Measurements from ENCODE around the gene ADNP2. TPM values are rescaled to one million over a fixed set of nuclear protein-coding genes. Genes with fewer than 3 reads are reported as not detected.
A peak's percentile ranks its signal among the peaks of the same experiment; 100 is the strongest.

The ADNP2 gene
- total RNA-seq, 4 donors from 2014 or later, result 16.5 to 21.8 (median 16.8) TPM

DNA sequence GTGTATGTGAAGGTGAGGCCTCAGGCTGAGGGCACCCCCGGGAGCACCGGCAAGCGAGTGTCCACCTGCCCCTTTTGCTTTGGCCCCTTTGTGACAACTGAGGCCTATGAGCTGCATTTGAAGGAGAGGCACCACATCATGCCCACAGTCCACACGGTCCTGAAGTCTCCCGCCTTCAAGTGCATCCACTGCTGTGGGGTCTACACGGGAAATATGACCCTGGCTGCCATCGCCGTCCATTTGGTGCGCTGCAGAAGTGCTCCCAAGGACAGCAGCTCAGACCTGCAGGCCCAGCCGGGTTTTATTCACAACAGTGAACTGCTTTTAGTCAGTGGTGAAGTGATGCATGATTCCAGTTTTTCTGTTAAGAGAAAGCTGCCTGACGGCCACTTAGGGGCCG lies 28.9 kb downstream of the ADNP2 start:
- DNase-seq (ENCODE audit: low spot score in 2 of 2), result no peak

DNA sequence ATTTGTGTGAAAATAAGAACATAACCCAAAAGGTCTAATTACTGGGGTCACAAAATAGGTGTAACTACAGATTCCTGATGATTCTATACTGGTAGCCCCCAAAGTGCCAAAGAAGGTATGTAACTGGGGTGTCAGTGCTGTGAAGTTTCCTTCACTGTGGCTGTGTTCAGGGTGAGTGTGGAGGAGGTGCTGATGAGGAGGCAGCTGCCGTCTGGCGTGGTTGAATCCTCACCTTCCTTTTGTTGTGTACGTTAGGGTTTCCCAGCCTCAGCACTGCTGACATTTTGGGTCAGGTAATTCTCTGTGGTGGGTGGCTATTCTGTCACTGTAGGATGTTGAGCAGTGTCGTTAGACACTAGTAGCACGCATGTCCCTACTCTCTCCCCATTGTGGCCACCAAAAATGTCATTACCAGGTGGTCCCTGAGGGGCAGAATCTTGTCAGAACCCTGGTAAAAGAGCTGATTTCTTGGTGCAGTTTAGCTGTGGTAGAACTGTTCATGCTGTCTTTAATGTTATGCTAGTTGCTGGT lies 31.5 kb downstream of the ADNP2 start:
- 92 to 94% methylated on average over 5 of the region's 5 CpGs for WGBS, 2 donors
- TF ChIP-seq EP300 (IDR thresholded peaks at IDR 0.05) (no peak), POLR2A (IDR thresholded peaks at IDR 0.05) (no peak)
- TF ChIP-seq, protein P1, sequence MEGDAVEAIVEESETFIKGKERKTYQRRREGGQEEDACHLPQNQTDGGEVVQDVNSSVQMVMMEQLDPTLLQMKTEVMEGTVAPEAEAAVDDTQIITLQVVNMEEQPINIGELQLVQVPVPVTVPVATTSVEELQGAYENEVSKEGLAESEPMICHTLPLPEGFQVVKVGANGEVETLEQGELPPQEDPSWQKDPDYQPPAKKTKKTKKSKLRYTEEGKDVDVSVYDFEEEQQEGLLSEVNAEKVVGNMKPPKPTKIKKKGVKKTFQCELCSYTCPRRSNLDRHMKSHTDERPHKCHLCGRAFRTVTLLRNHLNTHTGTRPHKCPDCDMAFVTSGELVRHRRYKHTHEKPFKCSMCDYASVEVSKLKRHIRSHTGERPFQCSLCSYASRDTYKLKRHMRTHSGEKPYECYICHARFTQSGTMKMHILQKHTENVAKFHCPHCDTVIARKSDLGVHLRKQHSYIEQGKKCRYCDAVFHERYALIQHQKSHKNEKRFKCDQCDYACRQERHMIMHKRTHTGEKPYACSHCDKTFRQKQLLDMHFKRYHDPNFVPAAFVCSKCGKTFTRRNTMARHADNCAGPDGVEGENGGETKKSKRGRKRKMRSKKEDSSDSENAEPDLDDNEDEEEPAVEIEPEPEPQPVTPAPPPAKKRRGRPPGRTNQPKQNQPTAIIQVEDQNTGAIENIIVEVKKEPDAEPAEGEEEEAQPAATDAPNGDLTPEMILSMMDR (IDR thresholded peaks at IDR 0.05), result no peak
- Histone ChIP-seq H3K4me1 (no peaks in the 10 kb centered on the region), H3K36me3 (peaks cover 0 to 44% (median 0%) of the 10 kb centered on the region in 3 donors), H3K9me3 (no peaks in the 10 kb centered on the region), H3K4me3 (no peak overlapping the region), H3K27ac (no peak overlapping the region), H3K27me3 (no peaks in the 10 kb centered on the region)
- no peak for DNase-seq (ENCODE audit: low spot score in 2 of 2)

More for the DNA sequence above, 28.9 kb downstream of the ADNP2 start:
- H3K27ac ChIP-seq, result no peak overlapping the region
- TF ChIP-seq, protein P1 (IDR thresholded peaks at IDR 0.05), result no peak
- TF ChIP-seq EP300 (IDR thresholded peaks at IDR 0.05), result no peak
- TF ChIP-seq POLR2A (IDR thresholded peaks at IDR 0.05), result no peak
- peaks cover 0 to 68% (median 0%) of the 10 kb centered on the region in 3 donors for H3K36me3 ChIP-seq
- no peaks in the 10 kb centered on the region for H3K9me3 ChIP-seq
- WGBS, 2 donors, result 77 to 83% methylated on average over 12 of the region's 12 CpGs
- no peak overlapping the region for H3K4me3 ChIP-seq
- H3K27me3 ChIP-seq, result no peaks in the 10 kb centered on the region
- no peaks in the 10 kb centered on the region for H3K4me1 ChIP-seq

DNA sequence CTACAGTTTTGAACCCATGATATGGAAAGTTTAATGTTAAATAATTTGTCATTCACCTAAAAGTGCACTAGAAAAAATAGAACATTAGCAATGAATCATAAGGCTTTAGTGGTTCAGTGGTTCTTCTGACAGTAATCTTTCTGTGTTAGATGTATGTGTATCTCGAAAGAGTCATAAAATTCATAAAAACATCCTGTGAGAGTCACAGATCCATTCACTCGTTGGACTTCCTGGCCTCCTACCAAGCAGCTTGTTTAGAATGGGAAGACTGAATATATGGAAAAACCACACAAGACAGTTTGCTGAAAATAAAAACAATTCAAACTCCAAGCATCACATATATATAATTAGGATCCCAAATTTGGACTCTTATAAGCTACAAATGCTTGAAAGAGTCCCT lies 34.8 kb downstream of the ADNP2 start:
- peaks cover 0 to 13% (median 0%) of the 10 kb centered on the region in 3 donors for H3K36me3 ChIP-seq
- WGBS, 2 donors, result 22 to 30% methylated on average over 2 of the region's 2 CpGs
- no peak overlapping the region for H3K27ac ChIP-seq
- no peaks in the 10 kb centered on the region for H3K9me3 ChIP-seq
- no peak overlapping the region for H3K4me3 ChIP-seq
- no peak for DNase-seq (ENCODE audit: low spot score in 2 of 2)
- H3K27me3 ChIP-seq, result no peaks in the 10 kb centered on the region
- peaks cover 0 to 13% (median under 1%) of the 10 kb centered on the region in 4 donors for H3K4me1 ChIP-seq
- TF ChIP-seq EP300 (IDR thresholded peaks at IDR 0.05), result no peak
- no peak for TF ChIP-seq POLR2A (IDR thresholded peaks at IDR 0.05)
- TF ChIP-seq, protein P1 (IDR thresholded peaks at IDR 0.05), result no peak

DNA sequence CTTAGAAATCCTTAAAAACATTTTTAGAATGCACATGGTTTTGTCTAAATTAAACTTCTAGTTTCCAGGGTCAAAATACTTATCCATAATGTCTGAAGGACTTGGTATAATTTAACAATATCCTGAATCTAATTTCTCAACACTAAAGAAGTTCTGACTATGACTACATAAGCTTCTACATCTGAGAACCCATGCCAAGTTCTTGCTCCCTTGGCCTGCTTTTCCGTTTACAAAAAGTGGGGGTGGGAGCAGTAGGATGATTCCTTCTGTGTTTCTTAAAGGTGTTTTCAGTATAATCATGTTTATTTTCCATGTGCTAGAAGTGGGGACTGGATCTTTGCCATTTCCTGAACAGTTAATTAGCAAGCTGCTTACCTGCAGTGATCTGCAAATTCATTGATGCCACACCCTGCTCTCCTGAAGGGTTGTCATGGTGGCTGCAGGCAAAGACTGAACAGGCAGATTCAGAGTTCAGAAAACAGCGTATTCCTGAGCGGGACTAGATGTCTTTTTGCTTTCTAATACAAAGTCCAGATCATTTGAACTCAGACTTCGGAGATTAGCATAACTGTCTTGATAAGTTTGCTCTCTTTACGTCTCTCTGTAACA lies 36.2 kb downstream of the ADNP2 start:
- Histone ChIP-seq H3K4me3 (no peak overlapping the region), H3K27me3 (no peaks in the 10 kb centered on the region), H3K27ac (no peak overlapping the region), H3K4me1 (peaks cover 0 to 18% (median 2%) of the 10 kb centered on the region in 4 donors), H3K36me3 (peaks cover 0 to 6% (median 0%) of the 10 kb centered on the region in 3 donors), H3K9me3 (no peaks in the 10 kb centered on the region)
- TF ChIP-seq, protein P1 (IDR thresholded peaks at IDR 0.05), result no peak
- TF ChIP-seq POLR2A (IDR thresholded peaks at IDR 0.05) (no peak), EP300 (IDR thresholded peaks at IDR 0.05) (no peak)
- DNase-seq (ENCODE audit: low spot score in 2 of 2), result no peak
- 79 to 83% methylated on average over 5 of the region's 5 CpGs for WGBS, 2 donors

DNA sequence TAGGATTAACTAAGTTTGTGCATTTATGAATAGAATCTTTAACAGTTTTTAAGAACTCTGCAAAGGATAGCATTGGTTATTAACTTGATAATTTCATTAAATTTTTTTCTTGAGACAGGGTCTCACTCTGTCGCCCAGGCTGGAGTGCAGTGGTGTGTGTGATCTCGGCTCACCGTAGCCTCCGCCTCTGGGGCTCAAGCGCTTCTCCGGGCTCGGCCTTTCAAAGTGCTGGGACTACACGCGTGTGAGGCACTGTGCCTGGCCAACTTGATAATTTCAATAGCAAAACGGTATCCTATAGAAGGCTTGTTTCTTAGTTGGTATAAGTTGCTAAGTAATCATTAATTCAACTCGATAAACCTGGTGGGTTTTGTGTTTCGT lies 38.0 kb downstream of the ADNP2 start:
- 23 to 40% methylated on average over 12 of the region's 12 CpGs for WGBS, 2 donors
- Histone ChIP-seq H3K27ac (peak overlapping the region in 3 of 4 donors; percentile 5 to 67 (median 52)), H3K9me3 (no peaks in the 10 kb centered on the region)

More for the DNA sequence above, 38.0 kb downstream of the ADNP2 start:
- no peak for DNase-seq (ENCODE audit: low spot score in 2 of 2)
- TF ChIP-seq, protein P1 (IDR thresholded peaks at IDR 0.05), result no peak
- TF ChIP-seq EP300 (IDR thresholded peaks at IDR 0.05), result no peak
- no peak for TF ChIP-seq POLR2A (IDR thresholded peaks at IDR 0.05)
- Histone ChIP-seq H3K27me3 (no peaks in the 10 kb centered on the region), H3K4me1 (peaks cover 0 to 18% (median 2%) of the 10 kb centered on the region in 4 donors), H3K36me3 (no peaks in the 10 kb centered on the region), H3K4me3 (peak overlapping the region; percentile 39 to 63 (median 59))

Data from tibial nerve (tissue), 4 donors.